Activated T-cell treated with anti-CD3 and anti-CD28 coated beads for 24 hours (primary cell): ENCODE results near the gene TMEM198.
A peak's percentile ranks its signal among the peaks of the same experiment; 100 is the strongest.

Source experiments
- DNase-seq: peaks from one replicate; pipeline ENCODE4 v3.0.0-alpha.2; 2020; ENCODE audit warnings: low read depth

TMEM198 gene

GRCh38 chr2:219545943-219546352, 2.1 kb downstream of the TMEM198 start:
- no peak for DNase-seq

- no peak for DNase-seq
Observed at GRCh38 chr2:219547621-219548020, 3.8 kb downstream of the TMEM198 start.

- no peak for DNase-seq
Observed at GRCh38 chr2:219548990-219549389, 5.2 kb downstream of the TMEM198 start.

- DNase-seq: no peak
Observed at GRCh38 chr2:219549619-219550018, 5.8 kb downstream of the TMEM198 start.

- DNase-seq: no peak
Observed at GRCh38 chr2:219551441-219552381, 7.9 kb downstream of the TMEM198 start.

- DNase-seq: peak; percentile 73
Observed at GRCh38 chr2:219552382-219553167, 8.7 kb downstream of the TMEM198 start.

GRCh38 chr2:219553168-219553417, 9.3 kb downstream of the TMEM198 start:
- no peak for DNase-seq

- DNase-seq: no peak
Observed at GRCh38 chr2:219553463-219553963, 9.7 kb downstream of the TMEM198 start.

GRCh38 chr2:219554350-219554749, 10.5 kb downstream of the TMEM198 start:
- DNase-seq: no peak

- DNase-seq: no peak
Observed at GRCh38 chr2:219555956-219556355, 12.1 kb downstream of the TMEM198 start.

GRCh38 chr2:219556413-219556812, 12.6 kb downstream of the TMEM198 start:
- no peak for DNase-seq

GRCh38 chr2:219557320-219557719, 13.5 kb downstream of the TMEM198 start:
- DNase-seq: no peak

- DNase-seq: no peak
Observed at GRCh38 chr2:219557791-219558785, 14.3 kb downstream of the TMEM198 start.

- no peak for DNase-seq
Observed at GRCh38 chr2:219559156-219559915, 15.5 kb downstream of the TMEM198 start.

- DNase-seq: no peak
Observed at GRCh38 chr2:219560037-219560892, 16.4 kb downstream of the TMEM198 start.

- DNase-seq: no peak
Observed at GRCh38 chr2:219560893-219561178, 17.0 kb downstream of the TMEM198 start.

GRCh38 chr2:219561179-219562048, 17.6 kb downstream of the TMEM198 start:
- DNase-seq: no peak

- DNase-seq: no peak
Observed at GRCh38 chr2:219562049-219563020, 18.5 kb downstream of the TMEM198 start.
